Hepatocyte (in vitro differentiated cells): ENCODE data around the gene MEIS3.

Experiments used
- EZH2 ChIP-seq: fragments of 200-600 bp; sonication (generic); IDR thresholded peaks from 2 replicates; pipeline ENCODE4 v1.6.1; 2016; ENCODE audit warnings: antibody characterized with exemption, mild to moderate bottlenecking, borderline replicate concordance
- TF ChIP-seq, protein P1 (sequence below): fragments of 200-600 bp; sonication (generic); IDR thresholded peaks from 2 replicates; pipeline ENCODE4 v1.5.1; 2016; ENCODE audit warnings: antibody characterized with exemption, mild to moderate bottlenecking; ENCODE audit not compliant: poor library complexity

- TF ChIP-seq, protein P1, sequence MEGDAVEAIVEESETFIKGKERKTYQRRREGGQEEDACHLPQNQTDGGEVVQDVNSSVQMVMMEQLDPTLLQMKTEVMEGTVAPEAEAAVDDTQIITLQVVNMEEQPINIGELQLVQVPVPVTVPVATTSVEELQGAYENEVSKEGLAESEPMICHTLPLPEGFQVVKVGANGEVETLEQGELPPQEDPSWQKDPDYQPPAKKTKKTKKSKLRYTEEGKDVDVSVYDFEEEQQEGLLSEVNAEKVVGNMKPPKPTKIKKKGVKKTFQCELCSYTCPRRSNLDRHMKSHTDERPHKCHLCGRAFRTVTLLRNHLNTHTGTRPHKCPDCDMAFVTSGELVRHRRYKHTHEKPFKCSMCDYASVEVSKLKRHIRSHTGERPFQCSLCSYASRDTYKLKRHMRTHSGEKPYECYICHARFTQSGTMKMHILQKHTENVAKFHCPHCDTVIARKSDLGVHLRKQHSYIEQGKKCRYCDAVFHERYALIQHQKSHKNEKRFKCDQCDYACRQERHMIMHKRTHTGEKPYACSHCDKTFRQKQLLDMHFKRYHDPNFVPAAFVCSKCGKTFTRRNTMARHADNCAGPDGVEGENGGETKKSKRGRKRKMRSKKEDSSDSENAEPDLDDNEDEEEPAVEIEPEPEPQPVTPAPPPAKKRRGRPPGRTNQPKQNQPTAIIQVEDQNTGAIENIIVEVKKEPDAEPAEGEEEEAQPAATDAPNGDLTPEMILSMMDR: no peak
- TF ChIP-seq EZH2: no peak
Measured at GRCh38 chr19:47421244-47421786, 2.0 kb upstream of the MEIS3 start.
